Smooth muscle cell (in vitro differentiated cells): Measurements from ENCODE around the gene AKAP5. TPM values are rescaled to one million over a fixed set of nuclear protein-coding genes. Genes with fewer than 3 reads are reported as not detected.
A peak's percentile ranks its signal among the peaks of the same experiment; 100 is the strongest.

Experiments used
- DNase-seq: peaks from one replicate; lab custom pipeline; 2025; ENCODE audit not compliant: unreplicated experiment; lab: John Stamatoyannopoulos, UW
- H2AFZ ChIP-seq: fragments of 200-600 bp; sonication (generic); 2 replicates; pipeline ENCODE4 v1.6.0; 2016; ENCODE audit warnings: antibody characterized with exemption, low read depth, mild to moderate bottlenecking
- H3F3A ChIP-seq: fragments of 200-600 bp; sonication (generic); 2 replicates; pipeline ENCODE4 v1.6.0; 2017; ENCODE audit warnings: antibody characterized with exemption, low read depth
- H3K27ac ChIP-seq: fragments of 200-600 bp; sonication (generic); 2 replicates; pipeline ENCODE4 v1.5.1; 2016; ENCODE audit warnings: low read depth, mild to moderate bottlenecking
- H3K27me3 ChIP-seq: fragments of 200-600 bp; sonication (generic); 2 replicates; pipeline ENCODE4 v1.6.1; 2016; ENCODE audit warnings: low read depth, mild to moderate bottlenecking
- H3K36me3 ChIP-seq: fragments of 200-600 bp; sonication (generic); 2 replicates; pipeline ENCODE4 v1.5.1; 2016; ENCODE audit warnings: low read depth
- H3K4me1 ChIP-seq: fragments of 200-600 bp; sonication (generic); 2 replicates; pipeline ENCODE4 v1.5.1; 2016; ENCODE audit warnings: low read depth
- H3K4me2 ChIP-seq: fragments of 200-600 bp; sonication (generic); 2 replicates; pipeline ENCODE4 v1.6.0; 2016; ENCODE audit warnings: mild to moderate bottlenecking
- H3K4me3 ChIP-seq: fragments of 200-600 bp; sonication (generic); 2 replicates; pipeline ENCODE4 v1.5.1; 2016; ENCODE audit warnings: mild to moderate bottlenecking
- H3K79me2 ChIP-seq: fragments of 200-600 bp; sonication (generic); 2 replicates; pipeline ENCODE4 v1.6.0; 2016; ENCODE audit warnings: low read depth, mild to moderate bottlenecking
- H3K9ac ChIP-seq: fragments of 200-600 bp; sonication (generic); 2 replicates; pipeline ENCODE4 v1.6.0; 2016; ENCODE audit warnings: low read depth
- H3K9me3 ChIP-seq: fragments of 200-600 bp; sonication (generic); replicated peaks from 2 replicates; pipeline ENCODE4 v1.5.1; 2016; ENCODE audit warnings: low read depth
- H4K20me1 ChIP-seq: fragments of 200-600 bp; sonication (generic); 2 replicates; pipeline ENCODE4 v1.6.0; 2016; ENCODE audit warnings: low read depth
- CTCF ChIP-seq: fragments of 200-600 bp; sonication (generic); IDR thresholded peaks from 2 replicates; pipeline ENCODE4 v1.5.1; 2017; ENCODE audit warnings: borderline replicate concordance, mild to moderate bottlenecking, antibody characterized with exemption; ENCODE audit not compliant: insufficient read depth, poor library complexity, severe bottlenecking
- WGBS: methylation state at CpG from one replicate; pipeline ENCODE4 v1.1.7; 2016; ENCODE audit warnings: low lambda C conversion rate; 5-methylcytosine and 5-hydroxymethylcytosine counted together
- polyA plus RNA-seq: library from polyadenylated mRNA; unstranded; fragments of >200 nt; fragmentation: Nextera tagmentation; extraction: Ambion mirVana; gene quantifications from 2 replicates; pipeline ENCODE4 v1.2.1, GENCODE V29; 2016
- total RNA-seq: library from RNA; depleted of rRNA; stranded (reverse); fragments of >200 nt; gene quantifications from 2 replicates; pipeline ENCODE4 v1.2.3, GENCODE V29; 2014

Gene AKAP5
- total and polyA plus RNA-seq, 2 experiments from 2014 or later = 0.94 to 4.4 TPM

DNA sequence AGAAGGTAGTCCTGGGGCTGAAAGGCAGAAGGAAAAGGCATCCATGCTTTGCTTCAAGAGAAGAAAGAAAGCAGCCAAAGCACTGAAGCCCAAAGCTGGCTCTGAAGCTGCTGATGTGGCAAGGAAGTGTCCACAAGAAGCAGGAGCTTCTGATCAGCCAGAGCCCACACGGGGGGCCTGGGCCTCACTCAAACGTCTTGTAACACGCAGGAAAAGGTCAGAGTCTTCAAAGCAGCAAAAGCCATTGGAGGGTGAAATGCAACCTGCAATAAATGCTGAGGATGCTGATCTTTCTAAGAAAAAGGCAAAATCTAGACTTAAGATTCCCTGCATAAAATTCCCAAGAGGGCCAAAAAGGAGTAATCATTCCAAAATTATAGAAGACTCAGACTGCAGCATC lies 3.2 kb downstream of the AKAP5 start:
- Histone ChIP-seq H3F3A (peaks cover 21% of the 10 kb centered on the region), H3K79me2 (peaks cover 15% of the 10 kb centered on the region), H3K4me3 (no peak overlapping the region), H3K9me3 (no peaks in the 10 kb centered on the region), H3K9ac (no peak overlapping the region), H3K36me3 (no peaks in the 10 kb centered on the region), H4K20me1 (peaks cover 7% of the 10 kb centered on the region), H2AFZ (no peak overlapping the region), H3K27ac (peak overlapping the region; percentile 25), H3K4me1 (peaks cover 11% of the 10 kb centered on the region), H3K4me2 (peak overlapping the region; percentile 98), H3K27me3 (no peaks in the 10 kb centered on the region)
- 17% methylated on average over 3 of the region's 3 CpGs for WGBS
- no peak for TF ChIP-seq CTCF
- no peak for DNase-seq

DNA sequence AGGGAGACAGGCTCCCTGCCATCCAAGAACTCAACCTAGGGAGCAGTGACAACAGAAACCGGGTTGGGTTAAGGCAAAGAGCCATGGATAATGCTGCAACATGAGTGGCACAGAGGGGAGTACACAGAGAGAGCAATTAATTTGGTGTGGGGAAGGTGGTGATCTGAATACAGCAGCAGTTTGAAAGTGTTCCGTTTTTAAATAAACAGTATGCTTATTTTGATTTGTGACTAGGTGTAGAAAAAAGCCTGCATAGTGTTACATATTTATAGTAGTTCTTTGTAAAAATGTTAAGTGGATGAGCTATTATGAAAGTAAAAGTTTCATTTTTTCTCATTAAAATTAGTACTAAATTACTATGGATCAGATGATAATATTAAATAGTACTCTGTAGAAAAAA lies 8.7 kb downstream of the AKAP5 start:
- Histone ChIP-seq H3F3A (peaks cover 10% of the 10 kb centered on the region), H3K79me2 (peaks cover 19% of the 10 kb centered on the region), H2AFZ (no peak overlapping the region), H3K9me3 (no peaks in the 10 kb centered on the region), H3K4me3 (no peak overlapping the region), H3K4me1 (no peaks in the 10 kb centered on the region), H3K4me2 (no peak overlapping the region), H3K36me3 (no peaks in the 10 kb centered on the region), H3K27ac (no peak overlapping the region), H4K20me1 (no peaks in the 10 kb centered on the region), H3K27me3 (no peaks in the 10 kb centered on the region), H3K9ac (no peak overlapping the region)
- no peak for DNase-seq
- no peak for TF ChIP-seq CTCF
- WGBS = 74% methylated on average over 2 of the region's 2 CpGs

GRCh38 chr14:64474698-64475097 lies 9.4 kb downstream of the AKAP5 start:
- H3K36me3 ChIP-seq = no peaks in the 10 kb centered on the region
- no peak overlapping the region for H3K27ac ChIP-seq
- H3K27me3 ChIP-seq = no peaks in the 10 kb centered on the region
- H3K4me3 ChIP-seq = no peak overlapping the region
- no peaks in the 10 kb centered on the region for H4K20me1 ChIP-seq
- 84% methylated on average over 4 of the region's 4 CpGs for WGBS
- peaks cover 19% of the 10 kb centered on the region for H3K79me2 ChIP-seq
- H2AFZ ChIP-seq = no peak overlapping the region
- no peaks in the 10 kb centered on the region for H3K4me1 ChIP-seq
- no peak overlapping the region for H3K4me2 ChIP-seq
- H3K9me3 ChIP-seq = no peaks in the 10 kb centered on the region
- H3K9ac ChIP-seq = no peak overlapping the region
- DNase-seq = no peak
- H3F3A ChIP-seq = peaks cover 10% of the 10 kb centered on the region
- no peak for TF ChIP-seq CTCF

- Histone ChIP-seq H3K4me1 (no peaks in the 10 kb centered on the region), H3K27me3 (no peaks in the 10 kb centered on the region), H3F3A (peaks cover 10% of the 10 kb centered on the region), H3K4me3 (no peak overlapping the region), H3K36me3 (no peaks in the 10 kb centered on the region), H3K9ac (no peak overlapping the region), H4K20me1 (no peaks in the 10 kb centered on the region), H2AFZ (no peak overlapping the region), H3K27ac (no peak overlapping the region), H3K9me3 (no peaks in the 10 kb centered on the region), H3K79me2 (peaks cover 19% of the 10 kb centered on the region), H3K4me2 (no peak overlapping the region)
- no peak for TF ChIP-seq CTCF
- WGBS = 77% methylated on average over 8 of the region's 8 CpGs
- DNase-seq = no peak
Observed at GRCh38 chr14:64475585-64476273, 10.4 kb downstream of the AKAP5 start.
